ENCODE measurements around the gene TPSB2.
"Not testable (repeated sequence)": the region's sequence is repeated elsewhere in the genome, so short reads cannot be mapped to it uniquely, and the experiment has no call there.

The TPSB2 gene

DNA sequence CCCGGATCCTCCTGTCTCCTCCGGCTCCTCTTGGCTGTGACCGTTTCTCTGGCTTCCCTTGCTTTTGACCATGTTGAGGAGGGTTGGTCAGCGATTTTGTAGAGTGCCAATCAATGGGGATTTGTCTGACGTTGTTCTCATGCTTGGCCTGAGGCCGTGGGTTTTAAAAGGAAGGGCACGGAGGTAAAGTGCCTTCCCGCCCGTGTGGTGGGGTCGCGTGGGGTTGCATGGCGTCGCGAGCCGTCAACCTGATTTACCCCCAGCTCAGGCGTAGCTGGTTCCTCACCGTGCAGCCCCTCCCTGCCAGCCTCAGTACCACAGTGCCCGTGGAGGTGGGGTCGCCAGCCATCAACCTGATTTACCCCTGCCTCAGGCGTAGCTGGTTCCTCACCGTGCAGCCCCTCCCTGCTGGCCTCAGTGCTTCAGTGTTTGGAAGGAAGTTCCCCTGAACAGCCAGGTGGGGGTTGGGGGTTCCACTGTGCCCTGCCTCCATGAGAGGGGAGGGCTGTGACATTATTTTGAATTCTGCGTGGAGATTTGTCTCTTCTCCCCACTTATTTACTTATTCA is 15.6 kb upstream of the TPSB2 start:
- peak in 1 of 2 experiments; percentile 18 for DNase-seq (ENCODE audit: low read depth in 1 of 2, low spot score in 1 of 2)
- Histone ChIP-seq H3K27me3 (ENCODE audit: insufficient read depth, poor library complexity, severe bottlenecking) (no peaks in the 10 kb centered on the region), H3K4me3 (replicated peaks; ENCODE audit: insufficient read depth, low read length) (no peak overlapping the region), H3K27ac (replicated peaks) (peak overlapping the region; percentile 69)
- TF ChIP-seq GABPA (IDR thresholded peaks at IDR 0.05; ENCODE audit: low read depth): no peak
- TF ChIP-seq POLR2AphosphoS5 (IDR thresholded peaks at IDR 0.05; ENCODE audit: low read depth): no peak
- TF ChIP-seq SPI1 (IDR thresholded peaks at IDR 0.05; ENCODE audit: borderline replicate concordance, low read depth): no peak
- TF ChIP-seq, protein P1, sequence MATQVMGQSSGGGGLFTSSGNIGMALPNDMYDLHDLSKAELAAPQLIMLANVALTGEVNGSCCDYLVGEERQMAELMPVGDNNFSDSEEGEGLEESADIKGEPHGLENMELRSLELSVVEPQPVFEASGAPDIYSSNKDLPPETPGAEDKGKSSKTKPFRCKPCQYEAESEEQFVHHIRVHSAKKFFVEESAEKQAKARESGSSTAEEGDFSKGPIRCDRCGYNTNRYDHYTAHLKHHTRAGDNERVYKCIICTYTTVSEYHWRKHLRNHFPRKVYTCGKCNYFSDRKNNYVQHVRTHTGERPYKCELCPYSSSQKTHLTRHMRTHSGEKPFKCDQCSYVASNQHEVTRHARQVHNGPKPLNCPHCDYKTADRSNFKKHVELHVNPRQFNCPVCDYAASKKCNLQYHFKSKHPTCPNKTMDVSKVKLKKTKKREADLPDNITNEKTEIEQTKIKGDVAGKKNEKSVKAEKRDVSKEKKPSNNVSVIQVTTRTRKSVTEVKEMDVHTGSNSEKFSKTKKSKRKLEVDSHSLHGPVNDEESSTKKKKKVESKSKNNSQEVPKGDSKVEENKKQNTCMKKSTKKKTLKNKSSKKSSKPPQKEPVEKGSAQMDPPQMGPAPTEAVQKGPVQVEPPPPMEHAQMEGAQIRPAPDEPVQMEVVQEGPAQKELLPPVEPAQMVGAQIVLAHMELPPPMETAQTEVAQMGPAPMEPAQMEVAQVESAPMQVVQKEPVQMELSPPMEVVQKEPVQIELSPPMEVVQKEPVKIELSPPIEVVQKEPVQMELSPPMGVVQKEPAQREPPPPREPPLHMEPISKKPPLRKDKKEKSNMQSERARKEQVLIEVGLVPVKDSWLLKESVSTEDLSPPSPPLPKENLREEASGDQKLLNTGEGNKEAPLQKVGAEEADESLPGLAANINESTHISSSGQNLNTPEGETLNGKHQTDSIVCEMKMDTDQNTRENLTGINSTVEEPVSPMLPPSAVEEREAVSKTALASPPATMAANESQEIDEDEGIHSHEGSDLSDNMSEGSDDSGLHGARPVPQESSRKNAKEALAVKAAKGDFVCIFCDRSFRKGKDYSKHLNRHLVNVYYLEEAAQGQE (IDR thresholded peaks at IDR 0.05; ENCODE audit: insufficient replicate concordance, low read depth): no peak
- TF ChIP-seq, protein P2, sequence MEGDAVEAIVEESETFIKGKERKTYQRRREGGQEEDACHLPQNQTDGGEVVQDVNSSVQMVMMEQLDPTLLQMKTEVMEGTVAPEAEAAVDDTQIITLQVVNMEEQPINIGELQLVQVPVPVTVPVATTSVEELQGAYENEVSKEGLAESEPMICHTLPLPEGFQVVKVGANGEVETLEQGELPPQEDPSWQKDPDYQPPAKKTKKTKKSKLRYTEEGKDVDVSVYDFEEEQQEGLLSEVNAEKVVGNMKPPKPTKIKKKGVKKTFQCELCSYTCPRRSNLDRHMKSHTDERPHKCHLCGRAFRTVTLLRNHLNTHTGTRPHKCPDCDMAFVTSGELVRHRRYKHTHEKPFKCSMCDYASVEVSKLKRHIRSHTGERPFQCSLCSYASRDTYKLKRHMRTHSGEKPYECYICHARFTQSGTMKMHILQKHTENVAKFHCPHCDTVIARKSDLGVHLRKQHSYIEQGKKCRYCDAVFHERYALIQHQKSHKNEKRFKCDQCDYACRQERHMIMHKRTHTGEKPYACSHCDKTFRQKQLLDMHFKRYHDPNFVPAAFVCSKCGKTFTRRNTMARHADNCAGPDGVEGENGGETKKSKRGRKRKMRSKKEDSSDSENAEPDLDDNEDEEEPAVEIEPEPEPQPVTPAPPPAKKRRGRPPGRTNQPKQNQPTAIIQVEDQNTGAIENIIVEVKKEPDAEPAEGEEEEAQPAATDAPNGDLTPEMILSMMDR (IDR thresholded peaks at IDR 0.05; ENCODE audit: insufficient read depth, low read length): no peak

- H3K27ac ChIP-seq (replicated peaks): peak overlapping the region; percentile 69
- TF ChIP-seq SPI1 (IDR thresholded peaks at IDR 0.05; ENCODE audit: borderline replicate concordance, low read depth): no peak
- TF ChIP-seq POLR2AphosphoS5 (IDR thresholded peaks at IDR 0.05; ENCODE audit: low read depth): 0 out of 2 replicates have a peak, but pooled peaks have one; percentile 34
- H3K4me3 ChIP-seq (replicated peaks; ENCODE audit: insufficient read depth, low read length): no peak overlapping the region
- H3K27me3 ChIP-seq (ENCODE audit: insufficient read depth, poor library complexity, severe bottlenecking): no peaks in the 10 kb centered on the region
- DNase-seq (ENCODE audit: low read depth in 1 of 2, low spot score in 1 of 2): peak; percentile 5 to 79
Observed at GRCh38 chr16:1244881-1245280, 14.9 kb upstream of the TPSB2 start.

DNA sequence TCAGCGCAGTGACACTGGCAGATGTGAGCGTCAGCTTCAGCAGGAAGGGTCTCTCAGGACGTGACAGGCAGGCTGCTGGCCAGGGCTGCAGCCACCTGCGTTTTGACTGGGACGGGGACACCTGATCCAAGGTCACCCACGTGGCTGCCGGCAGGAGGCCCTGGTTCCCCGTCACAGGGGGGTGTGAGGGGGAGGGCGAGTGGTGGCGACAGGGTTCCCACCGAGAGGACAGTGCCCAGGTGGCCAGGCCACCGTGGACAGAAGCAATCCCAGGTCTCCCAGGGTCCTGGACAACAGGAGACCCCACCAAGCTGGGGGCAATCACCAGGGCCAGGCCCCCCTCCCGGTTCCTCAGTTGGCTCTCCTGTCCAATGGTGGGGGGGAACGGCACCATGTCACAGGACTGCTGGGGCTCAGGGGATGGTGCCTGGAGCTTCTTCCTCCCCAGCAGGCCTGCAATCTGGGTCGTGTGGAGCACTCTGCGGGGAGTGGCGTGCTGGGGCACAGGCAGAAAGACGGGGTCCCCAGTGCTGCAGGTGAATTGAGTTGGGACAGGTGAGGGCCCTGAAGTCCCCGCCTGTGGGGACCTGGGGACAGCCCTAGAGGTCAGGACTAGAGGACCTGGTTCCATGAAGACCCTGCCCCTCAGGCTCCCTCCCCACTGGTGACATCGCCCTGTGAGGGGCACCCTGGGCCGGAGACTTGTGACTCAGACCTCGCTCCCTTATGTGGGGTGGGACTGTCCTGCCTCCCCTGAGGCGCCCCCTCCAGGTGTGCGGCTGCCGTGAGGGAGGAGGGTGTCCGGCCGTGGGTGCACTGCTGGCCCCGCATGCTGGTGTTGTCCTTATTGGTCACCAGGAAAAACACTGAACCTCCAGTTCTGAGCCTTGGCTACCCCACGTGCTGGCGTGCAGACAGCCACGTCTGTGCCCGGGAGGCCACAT is 14.2 kb upstream of the TPSB2 start:
- H3K4me3 ChIP-seq (replicated peaks; ENCODE audit: insufficient read depth, low read length); DNase-seq (ENCODE audit: low read depth in 1 of 2, low spot score in 1 of 2); H3K27me3 ChIP-seq (ENCODE audit: insufficient read depth, poor library complexity, severe bottlenecking): not testable (repeated sequence)
- H3K27ac ChIP-seq (replicated peaks): peak overlapping the region; percentile 69; the same call in 1 of the 2 replicates

- not testable (repeated sequence) for DNase-seq (ENCODE audit: low read depth in 1 of 2, low spot score in 1 of 2); H3K27me3 ChIP-seq (ENCODE audit: insufficient read depth, poor library complexity, severe bottlenecking); H3K4me3 ChIP-seq (replicated peaks; ENCODE audit: insufficient read depth, low read length); H3K27ac ChIP-seq (replicated peaks)
Observed at GRCh38 chr16:1243363-1243762, 13.4 kb upstream of the TPSB2 start.

GRCh38 chr16:1241081-1241480 is 11.1 kb upstream of the TPSB2 start:
- not testable (repeated sequence) for H3K4me3 ChIP-seq (replicated peaks; ENCODE audit: insufficient read depth, low read length); H3K27ac ChIP-seq (replicated peaks); DNase-seq (ENCODE audit: low read depth in 1 of 2, low spot score in 1 of 2); H3K27me3 ChIP-seq (ENCODE audit: insufficient read depth, poor library complexity, severe bottlenecking)

- not testable (repeated sequence) for DNase-seq (ENCODE audit: low read depth in 1 of 2, low spot score in 1 of 2); H3K4me3 ChIP-seq (replicated peaks; ENCODE audit: insufficient read depth, low read length); H3K27me3 ChIP-seq (ENCODE audit: insufficient read depth, poor library complexity, severe bottlenecking); H3K27ac ChIP-seq (replicated peaks)
Observed at GRCh38 chr16:1240436-1240835, 10.5 kb upstream of the TPSB2 start, which contains the start of gene TPSAB1. Gene TPSAB1 (plus strand): TSS chr16:1240705. CDS start chr16:1240939, 234 bp downstream.

GRCh38 chr16:1239575-1239974 is 9.6 kb upstream of the TPSB2 start:
- H3K27ac ChIP-seq (replicated peaks); H3K4me3 ChIP-seq (replicated peaks; ENCODE audit: insufficient read depth, low read length); H3K27me3 ChIP-seq (ENCODE audit: insufficient read depth, poor library complexity, severe bottlenecking); DNase-seq (ENCODE audit: low read depth in 1 of 2, low spot score in 1 of 2): not testable (repeated sequence)

DNA sequence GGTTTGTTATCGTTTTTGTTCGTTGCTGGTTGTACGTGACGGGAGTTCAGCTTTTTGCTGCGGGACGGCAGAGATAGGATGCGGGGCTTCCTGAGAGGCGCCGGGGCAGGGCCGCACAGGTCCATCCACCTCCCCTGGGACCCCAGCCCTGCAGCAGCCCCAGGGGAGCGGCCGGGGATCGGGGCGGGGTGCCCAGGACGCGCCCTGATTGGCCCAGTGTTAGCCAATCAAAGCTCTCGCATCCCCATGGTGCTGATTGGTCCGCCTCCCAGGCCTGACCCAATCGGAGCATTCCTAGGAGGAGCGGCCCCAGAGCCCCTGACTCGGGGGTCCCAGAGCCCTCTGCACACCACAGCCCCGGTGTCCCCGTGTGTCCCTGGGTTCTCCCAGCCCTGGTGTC is 8.9 kb upstream of the TPSB2 start:
- not testable (repeated sequence) for H3K27ac ChIP-seq (replicated peaks); H3K27me3 ChIP-seq (ENCODE audit: insufficient read depth, poor library complexity, severe bottlenecking); H3K4me3 ChIP-seq (replicated peaks; ENCODE audit: insufficient read depth, low read length); DNase-seq (ENCODE audit: low read depth in 1 of 2, low spot score in 1 of 2)

Data from HL-60 (cell line).